ENCODE results near the gene HLA-DPA1.
A peak's percentile ranks its signal among the peaks of the same experiment; 100 is the strongest.

HLA-DPA1 gene

DNA sequence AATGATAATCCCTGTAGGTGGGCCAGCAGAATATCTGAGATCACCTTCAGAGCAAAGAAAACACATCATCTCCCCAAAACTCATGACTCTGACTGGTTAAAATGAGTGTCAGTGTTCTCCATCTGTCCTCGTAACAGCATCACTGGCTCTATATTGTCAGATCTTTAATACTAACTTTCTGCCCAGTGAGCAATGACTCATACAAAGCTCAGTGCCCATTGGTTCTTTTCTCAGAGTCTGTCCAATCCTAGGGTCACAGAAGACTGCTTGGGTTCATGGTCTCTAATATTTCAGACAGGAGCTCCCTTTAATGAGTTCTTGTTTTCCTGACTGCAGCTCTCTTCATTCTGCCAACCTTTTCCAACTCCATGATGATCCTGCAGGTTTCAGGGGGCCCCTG, 38.7 kb upstream of the HLA-DPA1 start:
- peaks cover 29% of the 10 kb centered on the region for H3K27me3 ChIP-seq (ENCODE audit: insufficient read depth, low read length, poor library complexity, severe bottlenecking)
- no peaks in the 10 kb centered on the region for H4K20me1 ChIP-seq (ENCODE audit: insufficient read depth, low read length, poor library complexity, severe bottlenecking)
- no peaks in the 10 kb centered on the region for H3F3A ChIP-seq (ENCODE audit: low read depth)
- H3K4me1 ChIP-seq (ENCODE audit: insufficient read depth, low read length, poor library complexity, severe bottlenecking) = peaks cover 8% of the 10 kb centered on the region
- H3K36me3 ChIP-seq (ENCODE audit: insufficient read depth, low read length) = no peaks in the 10 kb centered on the region
- no peak overlapping the region for H3K4me3 ChIP-seq (ENCODE audit: low read length, poor library complexity, severe bottlenecking)
- peak overlapping the region; percentile 68; the same call in 1 of the 2 replicates for H2AFZ ChIP-seq (ENCODE audit: low read length)
- no peak overlapping the region for H3K4me2 ChIP-seq (ENCODE audit: low read depth, low read length, poor library complexity, severe bottlenecking)
- H3K79me2 ChIP-seq (ENCODE audit: insufficient read depth, low read length) = no peaks in the 10 kb centered on the region
- H3K9ac ChIP-seq (ENCODE audit: low read depth, low read length, poor library complexity, severe bottlenecking) = no peak overlapping the region
- H3K9me3 ChIP-seq (ENCODE audit: insufficient read depth, low read depth, low read length) = no peaks in the 10 kb centered on the region
- no peaks in the 10 kb centered on the region for H3K9me2 ChIP-seq (replicated peaks; ENCODE audit: low read depth, low read length)
- no peak for TF ChIP-seq EZH2phosphoT487 (IDR thresholded peaks at IDR 0.05; ENCODE audit: borderline replicate concordance)
- TF ChIP-seq, protein P1, sequence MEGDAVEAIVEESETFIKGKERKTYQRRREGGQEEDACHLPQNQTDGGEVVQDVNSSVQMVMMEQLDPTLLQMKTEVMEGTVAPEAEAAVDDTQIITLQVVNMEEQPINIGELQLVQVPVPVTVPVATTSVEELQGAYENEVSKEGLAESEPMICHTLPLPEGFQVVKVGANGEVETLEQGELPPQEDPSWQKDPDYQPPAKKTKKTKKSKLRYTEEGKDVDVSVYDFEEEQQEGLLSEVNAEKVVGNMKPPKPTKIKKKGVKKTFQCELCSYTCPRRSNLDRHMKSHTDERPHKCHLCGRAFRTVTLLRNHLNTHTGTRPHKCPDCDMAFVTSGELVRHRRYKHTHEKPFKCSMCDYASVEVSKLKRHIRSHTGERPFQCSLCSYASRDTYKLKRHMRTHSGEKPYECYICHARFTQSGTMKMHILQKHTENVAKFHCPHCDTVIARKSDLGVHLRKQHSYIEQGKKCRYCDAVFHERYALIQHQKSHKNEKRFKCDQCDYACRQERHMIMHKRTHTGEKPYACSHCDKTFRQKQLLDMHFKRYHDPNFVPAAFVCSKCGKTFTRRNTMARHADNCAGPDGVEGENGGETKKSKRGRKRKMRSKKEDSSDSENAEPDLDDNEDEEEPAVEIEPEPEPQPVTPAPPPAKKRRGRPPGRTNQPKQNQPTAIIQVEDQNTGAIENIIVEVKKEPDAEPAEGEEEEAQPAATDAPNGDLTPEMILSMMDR (conservative IDR thresholded peaks at IDR 0.05; ENCODE audit: low read length) = no peak

DNA sequence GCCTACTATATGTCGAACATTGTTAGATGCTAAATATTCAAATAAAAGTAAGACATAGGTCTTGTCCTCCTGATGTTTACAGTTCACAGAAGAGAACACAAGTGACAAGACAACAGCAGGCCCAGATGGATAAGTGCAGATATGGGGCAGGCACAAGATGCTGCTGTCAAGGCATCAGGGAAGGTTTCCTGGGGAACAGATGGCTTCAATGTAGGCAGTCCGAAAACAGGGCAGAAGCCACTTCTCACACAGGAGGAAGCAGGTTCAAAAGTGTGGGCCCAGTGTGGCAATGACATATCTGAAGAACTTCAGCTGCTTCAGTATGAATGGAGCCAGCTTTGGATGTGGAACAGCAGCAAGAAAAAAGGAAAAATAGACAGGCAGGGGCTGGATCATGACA, 34.9 kb upstream of the HLA-DPA1 start:
- H3K9ac ChIP-seq (ENCODE audit: low read depth, low read length, poor library complexity, severe bottlenecking) = no peak overlapping the region
- H3K36me3 ChIP-seq (ENCODE audit: insufficient read depth, low read length) = no peaks in the 10 kb centered on the region
- no peak overlapping the region for H2AFZ ChIP-seq (ENCODE audit: low read length)
- no peaks in the 10 kb centered on the region for H3K4me1 ChIP-seq (ENCODE audit: insufficient read depth, low read length, poor library complexity, severe bottlenecking)
- TF ChIP-seq, protein P1 (conservative IDR thresholded peaks at IDR 0.05; ENCODE audit: low read length) = no peak
- TF ChIP-seq EZH2phosphoT487 (IDR thresholded peaks at IDR 0.05; ENCODE audit: borderline replicate concordance) = no peak
- peaks cover 66% of the 10 kb centered on the region for H3K27me3 ChIP-seq (ENCODE audit: insufficient read depth, low read length, poor library complexity, severe bottlenecking)
- no peaks in the 10 kb centered on the region for H3K9me3 ChIP-seq (ENCODE audit: insufficient read depth, low read depth, low read length)
- no peaks in the 10 kb centered on the region for H3K9me2 ChIP-seq (replicated peaks; ENCODE audit: low read depth, low read length)
- H3K4me2 ChIP-seq (ENCODE audit: low read depth, low read length, poor library complexity, severe bottlenecking) = no peak overlapping the region
- no peaks in the 10 kb centered on the region for H4K20me1 ChIP-seq (ENCODE audit: insufficient read depth, low read length, poor library complexity, severe bottlenecking)
- no peaks in the 10 kb centered on the region for H3F3A ChIP-seq (ENCODE audit: low read depth)
- H3K4me3 ChIP-seq (ENCODE audit: low read length, poor library complexity, severe bottlenecking) = no peak overlapping the region
- no peaks in the 10 kb centered on the region for H3K79me2 ChIP-seq (ENCODE audit: insufficient read depth, low read length)

DNA sequence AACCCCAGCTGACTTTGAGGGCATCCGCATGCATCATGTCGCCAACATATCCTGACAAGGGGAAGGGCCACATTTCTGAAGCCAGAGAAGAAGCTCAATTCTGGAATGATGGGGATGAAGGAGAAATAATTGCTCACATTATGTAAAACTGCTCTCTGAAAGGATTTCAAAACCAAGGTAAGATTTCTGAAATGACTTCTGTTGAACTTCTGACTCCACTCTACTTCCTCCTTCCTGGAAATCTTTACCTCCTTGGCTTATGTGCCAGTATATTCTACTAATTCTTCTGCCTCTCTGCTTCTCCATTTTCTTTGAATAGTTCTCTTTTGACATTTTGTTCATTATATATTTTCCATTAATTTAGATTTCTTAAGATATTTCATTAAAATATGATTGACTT, 34.2 kb upstream of the HLA-DPA1 start:
- Histone ChIP-seq H3K4me2 (ENCODE audit: low read depth, low read length, poor library complexity, severe bottlenecking) (no peak overlapping the region), H3K27me3 (ENCODE audit: insufficient read depth, low read length, poor library complexity, severe bottlenecking) (peaks cover 66% of the 10 kb centered on the region), H3F3A (ENCODE audit: low read depth) (no peaks in the 10 kb centered on the region), H3K4me1 (ENCODE audit: insufficient read depth, low read length, poor library complexity, severe bottlenecking) (no peaks in the 10 kb centered on the region), H2AFZ (ENCODE audit: low read length) (no peak overlapping the region), H3K9ac (ENCODE audit: low read depth, low read length, poor library complexity, severe bottlenecking) (no peak overlapping the region), H3K9me2 (replicated peaks; ENCODE audit: low read depth, low read length) (no peaks in the 10 kb centered on the region), H3K4me3 (ENCODE audit: low read length, poor library complexity, severe bottlenecking) (no peak overlapping the region), H3K9me3 (ENCODE audit: insufficient read depth, low read depth, low read length) (no peaks in the 10 kb centered on the region), H4K20me1 (ENCODE audit: insufficient read depth, low read length, poor library complexity, severe bottlenecking) (no peaks in the 10 kb centered on the region), H3K36me3 (ENCODE audit: insufficient read depth, low read length) (no peaks in the 10 kb centered on the region), H3K79me2 (ENCODE audit: insufficient read depth, low read length) (no peaks in the 10 kb centered on the region)
- TF ChIP-seq, protein P1 (conservative IDR thresholded peaks at IDR 0.05; ENCODE audit: low read length) = no peak
- no peak for TF ChIP-seq EZH2phosphoT487 (IDR thresholded peaks at IDR 0.05; ENCODE audit: borderline replicate concordance)
